SIG-M5 (cell line): ENCODE results near the gene SLC35F3.
"Not testable (repeated sequence)": the region's sequence is repeated elsewhere in the genome, so short reads cannot be mapped to it uniquely, and the experiment has no call there.

Experiments used
- DNase-seq: peaks from one replicate; lab custom pipeline; 2025; lab: John Stamatoyannopoulos, UW

The SLC35F3 gene

GRCh38 chr1:234292011-234292410, 387.5 kb downstream of the SLC35F3 start:
- DNase-seq, result no peak

- DNase-seq, result no peak
These were observed 388.1 kb downstream of the SLC35F3 start for GRCh38 chr1:234292548-234292947.

- DNase-seq, result no peak
These were observed 389.8 kb downstream of the SLC35F3 start for GRCh38 chr1:234294109-234294817.

- DNase-seq, result no peak
These were observed 390.6 kb downstream of the SLC35F3 start for GRCh38 chr1:234295068-234295467.

GRCh38 chr1:234295626-234296025, 391.1 kb downstream of the SLC35F3 start:
- DNase-seq, result no peak

- DNase-seq, result no peak
These were observed 392.0 kb downstream of the SLC35F3 start for GRCh38 chr1:234296496-234296895.

GRCh38 chr1:234297668-234298067, 393.2 kb downstream of the SLC35F3 start:
- no peak for DNase-seq

GRCh38 chr1:234300096-234300495, 395.6 kb downstream of the SLC35F3 start:
- no peak for DNase-seq

- DNase-seq, result not testable (repeated sequence)
These were observed 397.2 kb downstream of the SLC35F3 start for GRCh38 chr1:234301663-234302062.

GRCh38 chr1:234302354-234302962, 398.0 kb downstream of the SLC35F3 start:
- peak; percentile 86 for DNase-seq

GRCh38 chr1:234303231-234303630, 398.8 kb downstream of the SLC35F3 start:
- no peak for DNase-seq

GRCh38 chr1:234307726-234308125, 403.2 kb downstream of the SLC35F3 start:
- DNase-seq, result no peak

- DNase-seq, result no peak
These were observed 404.7 kb downstream of the SLC35F3 start for GRCh38 chr1:234309243-234309597.

- no peak for DNase-seq
These were observed 405.4 kb downstream of the SLC35F3 start for GRCh38 chr1:234309598-234310459.

- DNase-seq, result no peak
These were observed 406.0 kb downstream of the SLC35F3 start for GRCh38 chr1:234310460-234310817.

GRCh38 chr1:234311414-234311813, 406.9 kb downstream of the SLC35F3 start:
- no peak for DNase-seq

GRCh38 chr1:234313171-234313570, 408.7 kb downstream of the SLC35F3 start:
- DNase-seq, result no peak

- DNase-seq, result no peak
These were observed 410.6 kb downstream of the SLC35F3 start for GRCh38 chr1:234315091-234315541.

- no peak for DNase-seq
These were observed 411.1 kb downstream of the SLC35F3 start for GRCh38 chr1:234315588-234315987.

- no peak for DNase-seq
These were observed 412.0 kb downstream of the SLC35F3 start for GRCh38 chr1:234316486-234316885.

GRCh38 chr1:234316937-234317336, 412.5 kb downstream of the SLC35F3 start:
- no peak for DNase-seq

GRCh38 chr1:234320069-234320468, 415.6 kb downstream of the SLC35F3 start:
- no peak for DNase-seq

- DNase-seq, result no peak
These were observed 416.1 kb downstream of the SLC35F3 start for GRCh38 chr1:234320549-234320948.
